SK-N-MC (cell line): ENCODE measurements around the gene ATXN1.

ENCODE experiments used
- EZH2 ChIP-seq: fragments of 200-600 bp; sonication (generic); IDR thresholded peaks from one replicate; pipeline ENCODE4 v1.6.1; 2017; ENCODE audit warnings: antibody characterized with exemption
- POLR2AphosphoS5 ChIP-seq: IDR thresholded peaks from 2 replicates; pipeline ENCODE4 v1.6.1; 2012; ENCODE audit warnings: mild to moderate bottlenecking, low read depth, low read length, borderline replicate concordance

DNA sequence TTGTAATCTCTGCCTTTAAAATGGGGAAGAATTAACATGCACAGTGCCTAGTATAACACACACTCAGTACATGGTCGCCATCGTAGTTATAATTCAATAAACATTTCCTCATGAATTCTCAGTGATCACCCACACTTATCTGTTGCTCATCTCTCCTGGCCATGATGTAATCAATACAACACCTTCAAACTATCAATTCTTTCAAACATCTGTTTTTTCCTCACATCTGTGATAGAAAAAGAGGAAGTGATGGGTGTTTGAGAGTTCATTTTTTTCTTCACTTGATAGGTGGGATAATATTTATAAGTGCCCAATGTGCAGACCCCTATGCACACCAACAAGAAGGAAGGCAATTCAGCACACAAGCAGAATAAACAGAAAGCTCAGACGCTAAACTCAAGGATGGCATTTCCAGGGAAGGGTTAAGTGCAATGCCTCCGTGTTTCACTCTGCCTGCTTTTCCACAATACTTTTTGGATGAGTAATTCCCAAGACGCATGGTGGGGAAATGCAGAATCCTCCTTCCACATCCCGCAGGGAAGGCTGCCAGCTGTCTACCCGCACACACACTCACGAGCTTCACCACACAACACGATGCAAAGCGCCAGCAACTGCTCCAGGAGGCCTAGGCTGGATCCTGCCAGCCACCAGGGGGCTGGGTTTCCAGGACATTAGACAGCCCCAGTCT lies 422.5 kb downstream of the ATXN1 start:
- TF ChIP-seq POLR2AphosphoS5 (no peak), EZH2 (no peak)
